Measurements from ENCODE around the gene GRAP. TPM values are rescaled to one million over a fixed set of nuclear protein-coding genes. Genes with fewer than 3 reads are reported as not detected.
A peak's percentile ranks its signal among the peaks of the same experiment; 100 is the strongest.

The GRAP gene
- total RNA-seq, 6 experiments from 2014 or later = 0.10 to 0.48 (median 0.14) TPM; not detected in 3

DNA sequence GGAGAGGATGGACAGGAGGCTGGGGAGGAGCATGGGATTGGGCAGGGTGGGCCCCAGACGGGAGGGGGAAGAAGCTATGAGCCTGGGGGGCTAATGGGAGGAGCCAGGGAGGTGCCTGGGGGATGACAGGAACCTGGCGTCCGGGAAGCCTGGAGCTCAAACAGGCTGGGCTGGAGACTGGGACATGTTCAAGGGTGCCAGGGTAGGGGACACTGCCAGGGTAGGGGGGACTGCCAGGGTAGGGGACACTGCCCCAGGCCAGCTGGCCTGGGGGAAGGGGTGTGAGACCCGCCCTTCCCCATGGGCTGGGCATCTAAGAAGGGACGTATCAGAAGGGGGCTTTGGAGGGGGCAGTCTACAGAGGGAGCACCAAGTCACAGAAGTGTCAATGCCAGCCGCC, 35.2 kb downstream of the GRAP start:
- Mint-ChIP-seq H3K36me3 (ENCODE audit: low read depth) (no peaks in the 10 kb centered on the region), H3K4me3 (no peak overlapping the region), H3K4me1 (ENCODE audit: low read depth) (peaks cover 20% of the 10 kb centered on the region), H3K27me3 (ENCODE audit: insufficient read depth) (peaks cover 3% of the 10 kb centered on the region; the same call in 1 of the 2 replicates), H3K27ac (no peak overlapping the region), H3K9me3 (no peaks in the 10 kb centered on the region)
- TF ChIP-seq, protein P1, sequence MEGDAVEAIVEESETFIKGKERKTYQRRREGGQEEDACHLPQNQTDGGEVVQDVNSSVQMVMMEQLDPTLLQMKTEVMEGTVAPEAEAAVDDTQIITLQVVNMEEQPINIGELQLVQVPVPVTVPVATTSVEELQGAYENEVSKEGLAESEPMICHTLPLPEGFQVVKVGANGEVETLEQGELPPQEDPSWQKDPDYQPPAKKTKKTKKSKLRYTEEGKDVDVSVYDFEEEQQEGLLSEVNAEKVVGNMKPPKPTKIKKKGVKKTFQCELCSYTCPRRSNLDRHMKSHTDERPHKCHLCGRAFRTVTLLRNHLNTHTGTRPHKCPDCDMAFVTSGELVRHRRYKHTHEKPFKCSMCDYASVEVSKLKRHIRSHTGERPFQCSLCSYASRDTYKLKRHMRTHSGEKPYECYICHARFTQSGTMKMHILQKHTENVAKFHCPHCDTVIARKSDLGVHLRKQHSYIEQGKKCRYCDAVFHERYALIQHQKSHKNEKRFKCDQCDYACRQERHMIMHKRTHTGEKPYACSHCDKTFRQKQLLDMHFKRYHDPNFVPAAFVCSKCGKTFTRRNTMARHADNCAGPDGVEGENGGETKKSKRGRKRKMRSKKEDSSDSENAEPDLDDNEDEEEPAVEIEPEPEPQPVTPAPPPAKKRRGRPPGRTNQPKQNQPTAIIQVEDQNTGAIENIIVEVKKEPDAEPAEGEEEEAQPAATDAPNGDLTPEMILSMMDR (IDR thresholded peaks at IDR 0.05) = no peak
- no peak for DNase-seq

DNA sequence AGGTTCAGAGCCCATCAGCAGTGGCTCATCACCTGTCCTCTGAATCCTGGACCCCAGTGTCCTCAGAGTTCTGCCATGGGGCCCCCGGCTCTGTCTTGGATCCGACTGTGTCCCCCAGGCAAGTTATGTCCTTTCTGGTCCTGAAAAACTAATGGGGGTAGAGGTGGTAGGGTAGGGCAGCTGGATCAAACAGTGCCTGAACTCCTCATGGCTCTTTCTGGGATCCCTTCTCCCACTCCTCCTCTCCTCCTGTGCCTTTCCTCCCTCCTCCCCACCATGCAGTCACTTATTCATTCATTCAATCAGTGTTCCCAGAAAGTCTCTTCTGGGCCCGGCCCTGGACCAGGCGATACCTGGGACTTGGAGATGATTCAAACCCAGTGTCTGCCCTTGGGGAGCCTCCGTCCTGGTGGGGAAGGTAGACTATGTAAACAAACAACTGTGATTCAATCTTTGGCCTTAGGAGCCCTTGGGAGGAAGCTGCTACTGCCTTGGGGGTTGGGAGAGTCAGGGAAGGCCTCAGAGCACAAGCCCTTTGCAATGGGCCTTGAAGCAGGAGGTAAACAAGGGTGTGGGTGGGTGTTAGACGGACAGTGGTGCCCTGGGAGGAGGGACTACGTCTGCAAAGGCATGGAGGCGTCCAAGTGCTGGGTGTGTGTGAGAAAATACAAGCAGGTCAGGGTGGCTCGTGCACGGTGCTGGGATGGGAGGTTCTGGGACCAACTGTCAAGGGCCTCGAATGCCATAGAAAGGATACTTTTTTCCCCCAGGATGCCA, 35.8 kb downstream of the GRAP start:
- no peak overlapping the region for H3K4me3 Mint-ChIP-seq
- H3K27ac Mint-ChIP-seq = peak overlapping the region; percentile 61

DNA sequence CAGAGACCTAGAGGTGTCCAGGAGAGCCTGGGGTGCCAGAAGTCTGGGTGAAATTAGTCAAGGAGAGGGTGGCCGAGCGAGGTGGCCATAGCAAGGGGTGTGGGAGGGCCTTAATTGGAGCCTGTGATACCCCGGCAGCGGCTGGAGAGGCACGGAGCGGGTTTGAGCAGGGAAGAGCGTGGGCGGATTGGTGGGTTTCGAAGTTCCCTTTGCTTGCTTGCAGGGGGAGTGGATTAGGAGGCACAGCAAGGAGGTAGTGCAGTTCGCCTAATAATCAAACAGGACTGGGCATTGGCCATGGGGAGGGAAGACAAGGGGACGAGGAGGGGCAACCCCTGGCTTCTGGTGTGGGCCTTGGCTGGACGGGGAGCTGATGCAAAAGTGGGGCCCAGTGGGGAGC, 36.8 kb downstream of the GRAP start:
- no peaks in the 10 kb centered on the region for H3K9me3 Mint-ChIP-seq
- no peak overlapping the region for H3K27ac Mint-ChIP-seq
- no peaks in the 10 kb centered on the region for H3K27me3 Mint-ChIP-seq (ENCODE audit: insufficient read depth)
- no peaks in the 10 kb centered on the region for H3K36me3 Mint-ChIP-seq (ENCODE audit: low read depth)
- no peak overlapping the region for H3K4me3 Mint-ChIP-seq
- peaks cover 12% of the 10 kb centered on the region for H3K4me1 Mint-ChIP-seq (ENCODE audit: low read depth)
- TF ChIP-seq, protein P1 (IDR thresholded peaks at IDR 0.05) = no peak
- no peak for DNase-seq

More for the DNA sequence above, 35.8 kb downstream of the GRAP start:
- no peak for DNase-seq
- TF ChIP-seq, protein P1 (IDR thresholded peaks at IDR 0.05) = no peak
- Mint-ChIP-seq H3K4me1 (ENCODE audit: low read depth) (peaks cover 20% of the 10 kb centered on the region), H3K9me3 (no peaks in the 10 kb centered on the region), H3K36me3 (ENCODE audit: low read depth) (no peaks in the 10 kb centered on the region), H3K27me3 (ENCODE audit: insufficient read depth) (no peaks in the 10 kb centered on the region)

DNA sequence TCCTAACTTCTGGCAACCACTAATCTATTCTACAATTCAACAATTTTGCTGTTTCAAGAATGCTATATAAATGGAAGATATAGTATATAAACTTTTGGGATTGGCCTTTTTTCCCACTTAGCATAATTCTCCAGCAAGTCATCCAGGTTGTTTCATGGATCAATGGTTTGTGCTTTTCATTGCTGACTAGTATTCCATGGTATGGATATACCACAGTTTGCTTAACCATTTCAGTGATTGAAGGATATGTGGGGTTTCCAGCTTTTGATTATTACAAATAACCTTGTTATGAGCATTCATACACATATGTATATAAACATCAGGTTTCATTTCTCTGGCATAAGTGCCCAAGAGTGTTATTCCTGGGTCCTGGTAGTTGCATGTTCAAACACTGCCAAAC, 40.1 kb downstream of the GRAP start:
- H3K4me1 Mint-ChIP-seq (ENCODE audit: low read depth) = peaks cover 25% of the 10 kb centered on the region
- H3K9me3 Mint-ChIP-seq = no peaks in the 10 kb centered on the region
- TF ChIP-seq, protein P1 (IDR thresholded peaks at IDR 0.05) = no peak
- DNase-seq = no peak
- peaks cover 5% of the 10 kb centered on the region; the same call in 1 of the 2 replicates for H3K36me3 Mint-ChIP-seq (ENCODE audit: low read depth)
- no peaks in the 10 kb centered on the region; the same call in 1 of the 2 replicates for H3K27me3 Mint-ChIP-seq (ENCODE audit: insufficient read depth)
- H3K4me3 Mint-ChIP-seq = no peak overlapping the region
- H3K27ac Mint-ChIP-seq = no peak overlapping the region

DNA sequence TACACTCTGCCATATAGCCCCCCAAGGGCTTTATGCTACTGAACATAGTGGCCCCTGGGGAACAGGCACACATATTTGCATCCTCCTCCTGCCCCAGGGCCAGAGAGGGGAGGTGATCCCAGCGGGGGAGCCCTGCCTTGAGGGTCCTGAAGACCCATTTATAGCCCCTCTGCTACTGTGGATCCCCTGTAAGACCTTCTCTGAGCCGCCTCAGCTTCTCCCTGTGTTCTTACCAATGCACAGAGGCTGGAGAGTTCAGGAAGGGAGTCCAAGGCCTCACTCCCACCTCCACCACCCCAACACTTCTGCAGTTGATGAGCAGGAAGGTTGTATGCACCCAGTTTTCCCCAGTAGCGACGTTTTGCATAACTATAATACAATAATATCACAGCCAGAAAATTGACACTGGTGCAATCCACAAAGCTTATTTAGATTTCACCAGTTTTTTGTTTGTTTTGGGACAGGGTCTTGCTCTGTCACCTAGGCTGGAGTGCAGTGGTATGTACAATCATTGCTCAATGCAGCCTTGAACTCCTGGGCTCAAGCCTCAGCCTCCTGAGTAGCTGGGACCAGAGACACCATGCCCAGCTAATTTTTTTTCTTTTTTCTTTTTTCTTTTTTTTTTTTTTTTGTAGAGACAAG, 40.8 kb downstream of the GRAP start:
- H3K4me3 Mint-ChIP-seq = no peak overlapping the region
- TF ChIP-seq, protein P1 (IDR thresholded peaks at IDR 0.05) = no peak
- no peaks in the 10 kb centered on the region; the same call in 1 of the 2 replicates for H3K27me3 Mint-ChIP-seq (ENCODE audit: insufficient read depth)
- peaks cover 27% of the 10 kb centered on the region for H3K4me1 Mint-ChIP-seq (ENCODE audit: low read depth)
- peak overlapping the region; percentile 40; the same call in 1 of the 2 replicates for H3K27ac Mint-ChIP-seq
- H3K36me3 Mint-ChIP-seq (ENCODE audit: low read depth) = peaks cover 5% of the 10 kb centered on the region; the same call in 1 of the 2 replicates
- no peak for DNase-seq
- no peaks in the 10 kb centered on the region for H3K9me3 Mint-ChIP-seq

All from HFFc6 (cell line).